Endothelial cell of umbilical vein (primary cell): ENCODE results near the gene LRCH1.

Source experiments
- CTCF ChIP-seq, 2 donors: IDR thresholded peaks; 1 replicate in 1 of 2; 2 replicates in 1 of 2; pipeline ENCODE4 v1.5.1; 2011; ENCODE audit warnings: low read length in 2 of 2, mild to moderate bottlenecking in 2 of 2, moderate library complexity in 2 of 2, control low read depth in 1 of 2, inconsistent platforms in 1 of 2, low read depth in 1 of 2; ENCODE audit not compliant: insufficient read depth in 1 of 2; ENCODE audit errors: extremely low read depth in 1 of 2
- EZH2 ChIP-seq: IDR thresholded peaks from 2 replicates; pipeline ENCODE4 v1.6.1; 2012; ENCODE audit warnings: borderline replicate concordance, low read depth, mild to moderate bottlenecking, moderate library complexity, low read length, inconsistent platforms; ENCODE audit not compliant: severe bottlenecking
- MAX ChIP-seq: IDR thresholded peaks from 2 replicates; pipeline ENCODE4 v1.6.1; 2011; ENCODE audit not compliant: insufficient read depth, insufficient read length
- POLR2A ChIP-seq: IDR thresholded peaks from 2 replicates; pipeline ENCODE4 v1.6.1; 2012; ENCODE audit warnings: low read depth, mild to moderate bottlenecking, control low read depth, low read length

GRCh38 chr13:46637213-46637612 lies 84.2 kb downstream of the LRCH1 start:
- TF ChIP-seq CTCF (IDR thresholded peaks at IDR 0.05; ENCODE audit: extremely low read depth in 1 of 2, insufficient read depth in 1 of 2, low read depth in 1 of 2, low read length in 2 of 2) (no peak), EZH2 (no peak), POLR2A (no peak), MAX (no peak)
